ENCODE measurements around the gene RBM38. TPM values are rescaled to one million over a fixed set of nuclear protein-coding genes. Genes with fewer than 3 reads are reported as not detected.

The RBM38 gene
- total and polyA plus RNA-seq, 10 of the 15 experiments (the other 5 are each of a cell fraction or from before 2014, with no cell fraction given), result 0.32 to 118 (median 25.2) TPM

- no peak for TF ChIP-seq CUX1 (IDR thresholded peaks at IDR 0.05; ENCODE audit: insufficient replicate concordance, low read depth, low read length)
- no peak for TF ChIP-seq ZZZ3 (IDR thresholded peaks at IDR 0.05; ENCODE audit: control insufficient read depth, insufficient read length, low read depth)
- TF ChIP-seq ZBED1 (IDR thresholded peaks at IDR 0.05; ENCODE audit: borderline replicate concordance), result no peak
- TF ChIP-seq CHD2 (IDR thresholded peaks at IDR 0.05; ENCODE audit: borderline replicate concordance, low read depth, low read length), result no peak
- no peak for TF ChIP-seq RELA (IDR thresholded peaks at IDR 0.05; ENCODE audit: borderline replicate concordance, partially characterized antibody)
- TF ChIP-seq NFYA (IDR thresholded peaks at IDR 0.05; ENCODE audit: borderline replicate concordance, low read depth, low read length), result no peak
- TF ChIP-seq SP1 (IDR thresholded peaks at IDR 0.05; ENCODE audit: low read depth, low read length), result no peak
- TF ChIP-seq POU2F2 (IDR thresholded peaks at IDR 0.05; ENCODE audit: borderline replicate concordance, low read depth, low read length), result no peak
- TF ChIP-seq HDGF (IDR thresholded peaks at IDR 0.05), result no peak
- TF ChIP-seq ESRRA (IDR thresholded peaks at IDR 0.05; ENCODE audit: low read length), result no peak
- TF ChIP-seq TBL1XR1 (IDR thresholded peaks at IDR 0.05; ENCODE audit: low read depth, low read length), result peak; percentile 49; the same call in 1 of the 2 replicates
- TF ChIP-seq ATF7 (IDR thresholded peaks at IDR 0.05; ENCODE audit: low read depth), result peak; percentile 84
- TF ChIP-seq PAX8 (IDR thresholded peaks at IDR 0.05), result no peak
- TF ChIP-seq CBX5 (IDR thresholded peaks at IDR 0.05; ENCODE audit: low read depth), result no peak
- no peak for TF ChIP-seq USF1 (IDR thresholded peaks at IDR 0.05; ENCODE audit: borderline replicate concordance, extremely low read length, insufficient read depth, low read depth, low read length)
- TF ChIP-seq, protein P1, sequence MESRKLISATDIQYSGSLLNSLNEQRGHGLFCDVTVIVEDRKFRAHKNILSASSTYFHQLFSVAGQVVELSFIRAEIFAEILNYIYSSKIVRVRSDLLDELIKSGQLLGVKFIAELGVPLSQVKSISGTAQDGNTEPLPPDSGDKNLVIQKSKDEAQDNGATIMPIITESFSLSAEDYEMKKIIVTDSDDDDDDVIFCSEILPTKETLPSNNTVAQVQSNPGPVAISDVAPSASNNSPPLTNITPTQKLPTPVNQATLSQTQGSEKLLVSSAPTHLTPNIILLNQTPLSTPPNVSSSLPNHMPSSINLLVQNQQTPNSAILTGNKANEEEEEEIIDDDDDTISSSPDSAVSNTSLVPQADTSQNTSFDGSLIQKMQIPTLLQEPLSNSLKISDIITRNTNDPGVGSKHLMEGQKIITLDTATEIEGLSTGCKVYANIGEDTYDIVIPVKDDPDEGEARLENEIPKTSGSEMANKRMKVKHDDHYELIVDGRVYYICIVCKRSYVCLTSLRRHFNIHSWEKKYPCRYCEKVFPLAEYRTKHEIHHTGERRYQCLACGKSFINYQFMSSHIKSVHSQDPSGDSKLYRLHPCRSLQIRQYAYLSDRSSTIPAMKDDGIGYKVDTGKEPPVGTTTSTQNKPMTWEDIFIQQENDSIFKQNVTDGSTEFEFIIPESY (IDR thresholded peaks at IDR 0.05), result no peak
- no peak for TF ChIP-seq ZBTB11 (CRISPR knock-in tag; IDR thresholded peaks at IDR 0.05)
- no peak for TF ChIP-seq FOXK2 (IDR thresholded peaks at IDR 0.05)
These were observed 9.8 kb downstream of the RBM38 start (continued) for GRCh38 chr20:57400821-57401564.

Data from GM12878 (cell line).